Fibroblast of mammary gland (primary cell): ENCODE data around the gene RUFY1.
A peak's percentile ranks its signal among the peaks of the same experiment; 100 is the strongest.

Source experiments
- DNase-seq: peaks from one replicate; pipeline ENCODE4 v3.0.0-alpha.2; 2010; ENCODE audit warnings: low read depth
- H3K4me3 ChIP-seq: 2 replicates; pipeline ENCODE4 v1.5.1; 2011; ENCODE audit warnings: low read depth, mild to moderate bottlenecking, low read length, moderate library complexity; ENCODE audit not compliant: control insufficient read depth
- CTCF ChIP-seq: conservative IDR thresholded peaks from 2 replicates; pipeline ENCODE4 v1.5.1; 2011; ENCODE audit warnings: low read depth, low read length, inconsistent platforms; ENCODE audit not compliant: control insufficient read depth, insufficient read depth

RUFY1 gene

DNA sequence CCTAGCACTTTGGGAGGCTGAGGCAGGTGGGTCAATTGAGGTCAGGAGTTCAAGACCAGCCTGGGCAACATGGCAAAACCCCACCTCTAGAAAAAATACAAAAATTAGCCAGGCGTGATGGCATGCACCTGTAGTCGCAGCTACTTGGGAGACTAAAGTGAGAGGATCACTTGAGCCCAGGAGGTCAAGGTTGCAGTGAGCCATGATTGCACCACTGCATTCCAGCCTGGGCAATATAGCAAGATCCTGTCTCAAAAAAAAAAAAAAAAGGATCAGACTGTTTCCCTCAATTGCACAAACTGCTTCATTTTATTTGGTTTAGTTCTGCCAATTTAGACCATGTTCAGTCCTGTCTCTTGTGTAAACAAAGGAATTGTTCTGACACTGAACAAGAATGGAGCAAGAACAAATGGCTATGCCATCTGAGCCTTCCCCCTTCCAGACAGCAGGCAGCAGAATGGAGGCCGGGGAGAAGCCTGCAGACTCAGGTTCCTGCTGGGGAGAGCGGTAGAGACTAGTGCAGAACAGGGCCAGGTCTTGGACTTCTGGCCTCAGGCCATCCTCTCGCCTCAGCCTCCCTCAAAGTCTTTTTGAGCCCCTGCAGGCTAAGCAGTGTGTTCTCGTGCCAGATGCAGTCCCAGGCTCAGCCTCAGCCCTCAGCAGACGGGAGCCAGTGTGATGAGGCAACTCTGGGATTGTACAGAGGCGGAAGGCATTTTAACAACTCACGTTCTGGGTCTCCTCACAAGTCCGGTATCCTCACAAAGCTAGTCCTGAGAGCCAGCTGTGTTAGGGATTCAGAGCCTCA lies 54.9 kb downstream of the RUFY1 start:
- no peak overlapping the region for H3K4me3 ChIP-seq
- no peak for TF ChIP-seq CTCF
- peak; percentile 62 for DNase-seq

- H3K4me3 ChIP-seq, result no peak overlapping the region
- DNase-seq, result no peak
- TF ChIP-seq CTCF, result no peak
These were observed 55.9 kb downstream of the RUFY1 start for GRCh38 chr5:179606071-179606909.

DNA sequence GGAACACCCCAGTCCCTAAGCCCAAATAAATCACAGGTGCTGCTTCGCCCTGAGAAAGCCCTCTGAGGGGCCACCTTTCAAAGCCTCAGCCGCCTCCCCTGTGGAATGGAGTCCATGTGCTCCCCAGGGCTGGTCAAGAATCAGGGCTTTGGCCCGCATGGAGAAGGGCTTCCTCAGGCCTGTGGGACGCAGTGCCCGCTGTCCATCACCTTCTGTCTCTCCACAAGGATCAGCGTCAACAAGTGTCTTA lies 56.5 kb downstream of the RUFY1 start:
- no peak for TF ChIP-seq CTCF
- H3K4me3 ChIP-seq, result no peak overlapping the region
- DNase-seq, result no peak

GRCh38 chr5:179607160-179607931 lies 57.0 kb downstream of the RUFY1 start:
- peak; percentile 47 for DNase-seq

GRCh38 chr5:179608131-179608581 lies 57.8 kb downstream of the RUFY1 start:
- H3K4me3 ChIP-seq, result no peak overlapping the region
- TF ChIP-seq CTCF, result no peak
- no peak for DNase-seq

More at GRCh38 chr5:179607160-179607931, 57.0 kb downstream of the RUFY1 start:
- no peak for TF ChIP-seq CTCF
- no peak overlapping the region for H3K4me3 ChIP-seq

DNA sequence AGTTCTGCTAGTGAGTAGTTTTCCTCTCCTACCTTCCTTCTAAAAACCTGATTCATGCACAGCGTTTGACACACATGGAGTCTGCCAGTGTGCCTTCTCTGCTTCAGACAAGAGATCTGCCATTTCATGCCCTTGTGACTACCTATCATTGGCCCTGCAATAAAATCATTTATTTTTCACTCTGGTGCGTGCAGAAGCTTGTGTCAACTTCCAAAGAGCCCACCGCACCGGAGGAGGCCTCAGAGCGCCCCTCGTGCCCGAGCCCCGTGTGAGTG lies 59.4 kb downstream of the RUFY1 start:
- DNase-seq, result no peak
- no peak overlapping the region for H3K4me3 ChIP-seq
- TF ChIP-seq CTCF, result no peak
